SK-N-SH treated with all-trans-retinoic acid at 6 μM for 48 hours (cell line): ENCODE measurements around the gene CALCOCO1.

Experiments used
- CREB5 ChIP-seq: fragments of 250-450 bp; sonication (Bioruptor Pico); IDR thresholded peaks from 2 replicates; pipeline ENCODE4 v1.5.1; 2020; ENCODE audit warnings: low read depth, mild to moderate bottlenecking, moderate library complexity
- PATZ1 ChIP-seq: fragments of 250-450 bp; sonication (Bioruptor Pico); IDR thresholded peaks from 2 replicates; pipeline ENCODE4 v1.8.0; 2020; ENCODE audit warnings: mild to moderate bottlenecking, moderate library complexity, borderline replicate concordance
- TCF4 ChIP-seq: fragments of 250-450 bp; sonication (Bioruptor Pico); IDR thresholded peaks from 2 replicates; pipeline ENCODE4 v1.8.0; 2021; ENCODE audit warnings: mild to moderate bottlenecking, moderate library complexity, borderline replicate concordance
- TOX ChIP-seq: fragments of 250-450 bp; sonication (Bioruptor Pico); IDR thresholded peaks from 2 replicates; pipeline ENCODE4 v1.8.0; 2021; ENCODE audit warnings: mild to moderate bottlenecking, moderate library complexity, borderline replicate concordance
- ZC3H10 ChIP-seq: fragments of 250-450 bp; sonication (Bioruptor Pico); IDR thresholded peaks from 2 replicates; pipeline ENCODE4 v1.5.1; 2021; ENCODE audit warnings: mild to moderate bottlenecking, moderate library complexity
- ZFP3 ChIP-seq: fragments of 250-450 bp; sonication (Bioruptor Pico); IDR thresholded peaks from 2 replicates; pipeline ENCODE4 v1.5.0; 2020; ENCODE audit warnings: mild to moderate bottlenecking, moderate library complexity
- ZFP30 ChIP-seq: fragments of 450-650 bp; formaldehyde crosslinking; IDR thresholded peaks from 2 replicates; pipeline ENCODE4 v1.5.0; 2022; ENCODE audit warnings: mild to moderate bottlenecking, moderate library complexity
- ZNF565 ChIP-seq: fragments of 450-650 bp; formaldehyde crosslinking; conservative IDR thresholded peaks from 2 replicates; pipeline ENCODE4 v1.5.0; 2020; ENCODE audit warnings: low read depth, mild to moderate bottlenecking, moderate library complexity
- ZNF8 ChIP-seq: fragments of 450-650 bp; formaldehyde crosslinking; IDR thresholded peaks from 2 replicates; pipeline ENCODE4 v1.5.0; 2020; ENCODE audit warnings: mild to moderate bottlenecking, moderate library complexity

DNA sequence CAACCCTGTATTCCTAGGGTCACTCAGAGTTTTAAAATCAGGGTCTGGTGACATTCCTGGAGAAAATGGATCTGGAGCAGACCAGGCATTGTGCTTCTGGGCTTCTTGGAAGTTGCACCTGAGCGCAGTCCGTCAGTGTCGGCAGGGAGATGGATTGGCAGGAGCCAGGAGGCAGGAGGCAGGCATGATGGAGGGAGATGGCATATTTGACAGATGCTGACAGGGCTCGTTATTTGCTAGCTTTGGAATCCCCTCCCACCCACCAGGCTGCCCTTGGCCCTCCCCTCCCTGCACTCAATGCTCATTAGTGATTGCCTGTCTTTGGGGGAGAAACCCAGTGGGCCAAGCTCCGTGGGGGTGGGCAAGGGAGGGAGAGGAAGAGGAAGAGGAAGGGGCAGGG, 19.8 kb upstream of the CALCOCO1 start:
- TF ChIP-seq ZNF8 (CRISPR knock-in tag) (no peak), CREB5 (CRISPR knock-in tag) (no peak), PATZ1 (CRISPR knock-in tag) (no peak), ZFP30 (no peak), ZC3H10 (CRISPR knock-in tag) (no peak), ZNF565 (CRISPR knock-in tag) (no peak), TOX (CRISPR knock-in tag) (no peak), TCF4 (no peak), ZFP3 (no peak)
